Measurements from ENCODE around the gene KRTAP5-1.

KRTAP5-1 gene

GRCh38 chr11:1549338-1550330 lies 35.4 kb downstream of the KRTAP5-1 start:
- POLR2A ChIA-PET: no interaction called here

GRCh38 chr11:1548221-1549070 lies 36.6 kb downstream of the KRTAP5-1 start:
- Histone ChIP-seq H3K4me1 (ENCODE audit: control extremely low read depth in 1 of 4, control insufficient read depth in 4 of 4, insufficient read depth in 4 of 4, low read length in 3 of 4) (peaks cover 0 to 26% (median 22%) of the 10 kb centered on the region in 4 experiments), H3K36me3 (ENCODE audit: control insufficient read depth in 4 of 4, insufficient read depth in 4 of 4, low read length in 3 of 4) (no peaks in the 10 kb centered on the region), H3K4me3 (ENCODE audit: control insufficient read depth in 1 of 7, extremely low read depth in 1 of 7, insufficient read depth in 4 of 7, low read depth in 2 of 7, low read length in 6 of 7) (peak overlapping the region in 3 of 7 experiments; percentile 32 to 48 (median 48)), H3K27me3 (replicated peaks in 2 of 5; ENCODE audit: control insufficient read depth in 4 of 5, insufficient read depth in 5 of 5, low read length in 4 of 5) (peaks cover 0 to 81% (median 20%) of the 10 kb centered on the region in 5 experiments), H3K27ac (ENCODE audit: insufficient read depth in 1 of 2, low read depth in 1 of 2, low read length in 2 of 2, poor library complexity in 1 of 2, severe bottlenecking in 2 of 2) (no peak overlapping the region), H3K9me3 (ENCODE audit: control extremely low read depth in 1 of 5, control insufficient read depth in 4 of 5, insufficient read depth in 2 of 5, low read depth in 1 of 5, low read length in 4 of 5) (no peaks in the 10 kb centered on the region)
- peak; percentile 28 to 46 (median 45) for DNase-seq
- ChIA-PET POLR2A (no interaction called here), CTCF (interaction anchor here (1.0 to 1.6 kb wide), 2 partner anchors 14 to 22 kb away, joined by 3 to 7 read pairs; no protein-coding TSS in a partner anchor)
- 12% methylated on average over 14 of the region's 34 CpGs for WGBS (ENCODE audit: insufficient coverage)

More at GRCh38 chr11:1549338-1550330, 35.4 kb downstream of the KRTAP5-1 start:
- Histone ChIP-seq H3K27ac (ENCODE audit: insufficient read depth in 1 of 2, low read depth in 1 of 2, low read length in 2 of 2, poor library complexity in 1 of 2, severe bottlenecking in 2 of 2) (no peak overlapping the region), H3K4me1 (ENCODE audit: control extremely low read depth in 1 of 4, control insufficient read depth in 4 of 4, insufficient read depth in 4 of 4, low read length in 3 of 4) (peaks cover 0 to 26% (median 22%) of the 10 kb centered on the region in 4 experiments), H3K27me3 (replicated peaks in 2 of 5; ENCODE audit: control insufficient read depth in 4 of 5, insufficient read depth in 5 of 5, low read length in 4 of 5) (peaks cover 0 to 81% (median 23%) of the 10 kb centered on the region in 5 experiments), H3K4me3 (ENCODE audit: control insufficient read depth in 1 of 7, extremely low read depth in 1 of 7, insufficient read depth in 4 of 7, low read depth in 2 of 7, low read length in 6 of 7) (no peak overlapping the region), H3K9me3 (ENCODE audit: control extremely low read depth in 1 of 5, control insufficient read depth in 4 of 5, insufficient read depth in 2 of 5, low read depth in 1 of 5, low read length in 4 of 5) (no peaks in the 10 kb centered on the region), H3K36me3 (ENCODE audit: control insufficient read depth in 4 of 4, insufficient read depth in 4 of 4, low read length in 3 of 4) (no peaks in the 10 kb centered on the region)
- DNase-seq: no peak
- CTCF ChIA-PET: interaction anchor here (0.8 to 1.3 kb wide), 2 partner anchors 9 to 34 kb away, joined by 4 to 6 read pairs; no protein-coding TSS in a partner anchor
- WGBS (ENCODE audit: insufficient coverage): 83% methylated on average over 11 of the region's 13 CpGs

DNA sequence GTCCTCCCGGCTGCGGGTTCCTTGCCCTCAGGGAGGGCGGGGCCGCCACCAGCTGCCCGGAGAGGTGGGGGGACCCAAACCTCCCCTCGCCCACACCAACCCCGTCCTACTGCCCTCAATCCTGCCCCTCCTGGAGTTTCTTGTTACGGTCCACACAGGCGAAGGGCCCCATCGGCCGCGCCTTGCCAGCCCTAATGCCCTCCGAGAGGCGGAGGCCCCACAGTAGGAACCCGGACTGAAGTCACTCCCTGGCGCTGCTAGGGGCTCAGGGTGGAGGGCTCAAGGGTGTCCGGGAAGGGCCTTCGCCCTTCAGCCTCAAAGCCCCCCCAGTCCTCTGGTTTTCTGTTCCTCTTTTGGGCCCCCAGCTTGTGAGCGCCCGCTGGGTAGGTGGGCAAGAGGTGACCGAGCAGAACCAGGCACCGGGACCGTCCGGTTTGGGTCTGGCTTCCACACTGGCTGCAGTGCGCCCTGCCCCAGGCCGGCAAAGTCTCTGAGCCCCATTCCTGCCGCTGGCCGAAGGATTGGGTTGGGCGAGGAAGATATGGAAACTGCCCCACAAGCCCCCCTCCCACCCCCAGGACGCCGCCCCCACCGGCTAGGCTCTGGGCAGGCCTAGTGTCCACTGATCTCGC lies 37.5 kb downstream of the KRTAP5-1 start:
- Histone ChIP-seq H3K9me3 (ENCODE audit: control extremely low read depth in 1 of 5, control insufficient read depth in 4 of 5, insufficient read depth in 2 of 5, low read depth in 1 of 5, low read length in 4 of 5) (no peaks in the 10 kb centered on the region), H3K27me3 (replicated peaks in 2 of 5; ENCODE audit: control insufficient read depth in 4 of 5, insufficient read depth in 5 of 5, low read length in 4 of 5) (peaks cover 0 to 73% (median 19%) of the 10 kb centered on the region in 5 experiments), H3K4me1 (ENCODE audit: control extremely low read depth in 1 of 4, control insufficient read depth in 4 of 4, insufficient read depth in 4 of 4, low read length in 3 of 4) (peaks cover 0 to 26% (median 22%) of the 10 kb centered on the region in 4 experiments), H3K27ac (ENCODE audit: insufficient read depth in 1 of 2, low read depth in 1 of 2, low read length in 2 of 2, poor library complexity in 1 of 2, severe bottlenecking in 2 of 2) (no peak overlapping the region), H3K36me3 (ENCODE audit: control insufficient read depth in 4 of 4, insufficient read depth in 4 of 4, low read length in 3 of 4) (no peaks in the 10 kb centered on the region), H3K4me3 (ENCODE audit: control insufficient read depth in 1 of 7, extremely low read depth in 1 of 7, insufficient read depth in 4 of 7, low read depth in 2 of 7, low read length in 6 of 7) (peak overlapping the region in 3 of 7 experiments; percentile 36 to 57 (median 54))
- ChIA-PET POLR2A (no interaction called here), CTCF (interaction anchor here (0.9 to 1.9 kb wide), 7 partner anchors 22 to 85 kb away, joined by 3 to 14 read pairs (median 5); partner anchors contain the start of gene DUSP8)
- no peak for DNase-seq
- WGBS (ENCODE audit: insufficient coverage): 2% methylated on average over 21 of the region's 33 CpGs

DNA sequence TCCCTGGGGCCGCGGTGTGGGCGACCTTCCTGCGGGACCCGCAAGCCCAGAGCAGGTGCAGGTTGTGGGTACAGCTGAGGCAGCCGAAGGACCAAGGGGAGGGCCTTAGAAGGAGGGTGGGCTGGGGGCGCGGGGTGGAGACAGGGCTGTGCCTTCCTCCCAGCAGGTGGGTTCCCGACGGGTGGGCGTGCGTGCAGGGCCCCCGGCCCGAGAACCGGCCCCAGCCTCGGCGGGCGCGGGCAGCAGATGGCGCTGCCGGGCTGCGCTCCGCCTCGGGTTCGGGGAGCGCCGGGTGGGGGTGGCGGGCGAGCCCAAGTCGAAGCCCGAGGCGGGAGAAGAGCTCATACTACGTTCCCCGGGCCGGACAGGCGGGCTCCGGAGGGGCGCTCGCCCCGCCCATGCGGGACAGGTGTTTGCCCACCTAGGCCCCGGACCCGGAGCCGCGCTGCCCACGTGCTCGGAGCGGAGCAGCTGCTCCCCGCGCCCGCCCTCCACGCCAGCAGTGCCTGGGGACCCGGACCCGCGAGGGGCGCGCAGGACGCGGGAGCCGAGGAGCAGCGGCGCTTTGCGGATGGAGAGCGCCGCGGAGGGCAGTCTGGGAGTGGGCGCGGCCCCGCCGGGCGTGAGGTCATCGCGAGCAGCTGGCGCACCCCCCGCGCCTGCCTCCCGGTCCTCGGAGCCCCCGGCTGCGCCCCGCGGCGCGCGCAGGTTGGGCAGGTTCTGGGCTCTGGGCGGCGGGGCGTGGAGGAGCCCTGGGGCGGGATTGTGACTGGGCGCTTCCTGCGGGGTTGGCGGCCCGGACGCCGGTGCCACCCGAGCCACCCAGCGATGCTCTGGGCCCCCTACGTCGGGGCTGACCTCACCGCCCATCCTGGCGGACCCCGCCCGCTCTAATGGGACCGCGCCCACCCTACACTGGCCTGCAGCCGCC lies 38.3 kb downstream of the KRTAP5-1 start:
- peaks cover 0 to 26% (median 22%) of the 10 kb centered on the region in 4 experiments for H3K4me1 ChIP-seq (ENCODE audit: control extremely low read depth in 1 of 4, control insufficient read depth in 4 of 4, insufficient read depth in 4 of 4, low read length in 3 of 4)
- peak overlapping the region in 3 of 7 experiments; percentile 52 to 57 (median 54) for H3K4me3 ChIP-seq (ENCODE audit: control insufficient read depth in 1 of 7, extremely low read depth in 1 of 7, insufficient read depth in 4 of 7, low read depth in 2 of 7, low read length in 6 of 7)
- H3K27me3 ChIP-seq (replicated peaks in 2 of 5; ENCODE audit: control insufficient read depth in 4 of 5, insufficient read depth in 5 of 5, low read length in 4 of 5): peaks cover 0 to 67% (median 19%) of the 10 kb centered on the region in 5 experiments
- ChIA-PET CTCF (interaction anchor here (0.7 to 1.9 kb wide), 13 partner anchors 9 to 93 kb away, joined by 3 to 14 read pairs (median 3); partner anchors contain the start of gene DUSP8), POLR2A (no interaction called here)
- 1% methylated on average over 80 of the region's 106 CpGs for WGBS (ENCODE audit: insufficient coverage)
- no peak overlapping the region for H3K27ac ChIP-seq (ENCODE audit: insufficient read depth in 1 of 2, low read depth in 1 of 2, low read length in 2 of 2, poor library complexity in 1 of 2, severe bottlenecking in 2 of 2)
- DNase-seq: peak in 2 of 3 donors; percentile 54 to 60
- H3K36me3 ChIP-seq (ENCODE audit: control insufficient read depth in 4 of 4, insufficient read depth in 4 of 4, low read length in 3 of 4): no peaks in the 10 kb centered on the region
- no peaks in the 10 kb centered on the region for H3K9me3 ChIP-seq (ENCODE audit: control extremely low read depth in 1 of 5, control insufficient read depth in 4 of 5, insufficient read depth in 2 of 5, low read depth in 1 of 5, low read length in 4 of 5)

DNA sequence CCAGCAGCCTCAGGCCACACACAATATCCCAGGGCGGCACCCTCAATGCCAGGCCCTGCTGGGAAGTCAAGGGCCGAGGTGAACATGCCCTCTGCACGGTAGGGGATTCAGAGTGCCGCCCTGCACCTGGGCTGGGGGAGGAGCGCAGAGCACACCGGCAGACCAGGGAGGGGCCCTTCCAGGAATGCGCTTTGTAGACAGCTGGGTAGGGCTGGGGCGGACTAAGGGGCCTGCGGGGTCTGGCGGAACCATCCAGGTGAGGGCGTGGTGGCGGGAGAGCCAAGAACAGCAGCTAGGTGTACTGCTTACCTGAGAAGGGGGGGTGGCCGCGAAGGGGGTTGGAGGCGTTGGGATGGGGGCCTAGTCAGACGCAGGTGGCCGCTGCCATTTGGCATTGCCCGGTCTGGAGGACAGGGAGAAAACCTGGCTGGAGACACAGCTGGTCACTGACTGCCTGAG lies 39.0 kb downstream of the KRTAP5-1 start:
- WGBS (ENCODE audit: insufficient coverage): 17% methylated on average over 13 of the region's 18 CpGs
- Histone ChIP-seq H3K4me3 (ENCODE audit: control insufficient read depth in 1 of 7, extremely low read depth in 1 of 7, insufficient read depth in 4 of 7, low read depth in 2 of 7, low read length in 6 of 7) (no peak overlapping the region), H3K27ac (ENCODE audit: insufficient read depth in 1 of 2, low read depth in 1 of 2, low read length in 2 of 2, poor library complexity in 1 of 2, severe bottlenecking in 2 of 2) (no peak overlapping the region), H3K27me3 (replicated peaks in 2 of 5; ENCODE audit: control insufficient read depth in 4 of 5, insufficient read depth in 5 of 5, low read length in 4 of 5) (peaks cover 0 to 67% (median 19%) of the 10 kb centered on the region in 5 experiments), H3K9me3 (ENCODE audit: control extremely low read depth in 1 of 5, control insufficient read depth in 4 of 5, insufficient read depth in 2 of 5, low read depth in 1 of 5, low read length in 4 of 5) (no peaks in the 10 kb centered on the region), H3K4me1 (ENCODE audit: control extremely low read depth in 1 of 4, control insufficient read depth in 4 of 4, insufficient read depth in 4 of 4, low read length in 3 of 4) (peaks cover 0 to 26% (median 22%) of the 10 kb centered on the region in 4 experiments), H3K36me3 (ENCODE audit: control insufficient read depth in 4 of 4, insufficient read depth in 4 of 4, low read length in 3 of 4) (no peaks in the 10 kb centered on the region)
- no peak for DNase-seq
- POLR2A ChIA-PET: no interaction called here
- CTCF ChIA-PET: interaction anchor here (0.6 to 1.9 kb wide), 10 partner anchors 8 to 455 kb away, joined by 3 to 14 read pairs (median 4); no protein-coding TSS in a partner anchor

Measured in common myeloid progenitor, CD34-positive (primary cell).